Right renal pelvis (tissue), 4 donors: Measurements from ENCODE around the gene RGCC. TPM values are rescaled to one million over a fixed set of nuclear protein-coding genes. Genes with fewer than 3 reads are reported as not detected.

ENCODE experiments used
- DNase-seq, 4 donors: peaks; one replicate each; pipeline ENCODE4 v3.0.0-alpha.2; 2013; ENCODE audit warnings: low read depth in 4 of 4, low spot score in 3 of 4, missing footprints in 1 of 4
- polyA plus RNA-seq, 4 donors: library from polyadenylated mRNA; unstranded; fragments of 120-200 nt; gene quantifications; one replicate each; pipeline ENCODE4 v1.2.1, GENCODE V29; 2013; ENCODE audit not compliant: insufficient read length in 4 of 4

RGCC gene
- polyA plus RNA-seq, 4 donors = 11.1 to 14.6 (median 11.9) TPM

GRCh38 chr13:41513600-41513999, 56.2 kb downstream of the RGCC start:
- no peak for DNase-seq

GRCh38 chr13:41514853-41515395, 57.6 kb downstream of the RGCC start:
- no peak for DNase-seq

- no peak for DNase-seq
These were observed 58.3 kb downstream of the RGCC start for GRCh38 chr13:41515491-41516139.

GRCh38 chr13:41516166-41516565, 58.8 kb downstream of the RGCC start:
- no peak for DNase-seq

GRCh38 chr13:41516760-41517159, 59.4 kb downstream of the RGCC start:
- no peak for DNase-seq

- no peak for DNase-seq
These were observed 62.8 kb downstream of the RGCC start for GRCh38 chr13:41520016-41520659.

Other genes starting within 250 kb of the RGCC start
- 10 to 100 TPM; 13.7 to 16.3 (median 15.3) TPM for gene MTRF1, start 194.0 kb upstream of the RGCC start, polyA plus RNA-seq
- gene NAA16, start 146.3 kb upstream of the RGCC start, polyA plus RNA-seq = 10 to 100 TPM; 26.5 to 34.4 (median 28.6) TPM